PC-3 (cell line): Measurements from ENCODE around the gene FHL2.

ENCODE experiments used
- EZH2 ChIP-seq: fragments of 300-600 bp; sonication (generic); IDR thresholded peaks from one replicate; pipeline ENCODE4 v1.6.1; 2017; ENCODE audit warnings: antibody characterized with exemption, mild to moderate bottlenecking, low read length; ENCODE audit not compliant: unreplicated experiment
- EZH2phosphoT487 ChIP-seq: fragments of 300-600 bp; sonication (generic); IDR thresholded peaks from 2 replicates; pipeline ENCODE4 v1.6.1; 2018; ENCODE audit warnings: mild to moderate bottlenecking, antibody characterized with exemption, low read length, borderline replicate concordance
- TF ChIP-seq, protein P1 (sequence below): fragments of 300-600 bp; sonication (generic); conservative IDR thresholded peaks from 2 replicates; pipeline ENCODE4 v1.5.1; 2017; ENCODE audit warnings: antibody characterized with exemption, low read depth, mild to moderate bottlenecking, low read length

DNA sequence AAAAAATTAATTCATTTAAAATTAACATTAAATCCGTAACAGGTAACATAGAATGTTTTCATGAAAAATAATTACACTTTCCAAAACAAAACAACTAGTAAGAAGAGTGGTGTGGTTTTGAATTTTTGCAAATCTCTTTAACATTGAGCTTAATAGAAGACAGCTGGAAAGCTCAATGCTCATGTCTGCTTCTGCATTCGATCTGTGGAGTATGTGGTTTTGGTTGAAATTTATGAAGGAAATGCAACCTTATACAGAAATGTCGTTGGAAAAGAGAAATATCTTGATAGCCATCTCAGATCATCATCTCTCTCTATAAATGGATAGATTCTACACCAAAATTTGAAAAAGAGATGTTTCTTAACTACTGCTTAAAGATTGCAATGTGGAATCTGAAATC, 17.3 kb upstream of the FHL2 start:
- TF ChIP-seq, protein P1, sequence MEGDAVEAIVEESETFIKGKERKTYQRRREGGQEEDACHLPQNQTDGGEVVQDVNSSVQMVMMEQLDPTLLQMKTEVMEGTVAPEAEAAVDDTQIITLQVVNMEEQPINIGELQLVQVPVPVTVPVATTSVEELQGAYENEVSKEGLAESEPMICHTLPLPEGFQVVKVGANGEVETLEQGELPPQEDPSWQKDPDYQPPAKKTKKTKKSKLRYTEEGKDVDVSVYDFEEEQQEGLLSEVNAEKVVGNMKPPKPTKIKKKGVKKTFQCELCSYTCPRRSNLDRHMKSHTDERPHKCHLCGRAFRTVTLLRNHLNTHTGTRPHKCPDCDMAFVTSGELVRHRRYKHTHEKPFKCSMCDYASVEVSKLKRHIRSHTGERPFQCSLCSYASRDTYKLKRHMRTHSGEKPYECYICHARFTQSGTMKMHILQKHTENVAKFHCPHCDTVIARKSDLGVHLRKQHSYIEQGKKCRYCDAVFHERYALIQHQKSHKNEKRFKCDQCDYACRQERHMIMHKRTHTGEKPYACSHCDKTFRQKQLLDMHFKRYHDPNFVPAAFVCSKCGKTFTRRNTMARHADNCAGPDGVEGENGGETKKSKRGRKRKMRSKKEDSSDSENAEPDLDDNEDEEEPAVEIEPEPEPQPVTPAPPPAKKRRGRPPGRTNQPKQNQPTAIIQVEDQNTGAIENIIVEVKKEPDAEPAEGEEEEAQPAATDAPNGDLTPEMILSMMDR, result no peak
- TF ChIP-seq EZH2 (no peak), EZH2phosphoT487 (no peak)
